PC-9 (cell line): ENCODE data around the gene ARHGAP24. TPM values are rescaled to one million over a fixed set of nuclear protein-coding genes. Genes with fewer than 3 reads are reported as not detected.

Source experiments
- BruUV-seq: library from RNA; stranded (reverse); fragments of 400-500 nt; replicated peaks from 2 replicates; lab custom pipeline; 2021; lab: Mats Ljungman, UMichigan
- CTCF ChIA-PET: fragments of 300-600 bp; sonication (Branson Sonifier 250); formaldehyde crosslinking; loops from one replicate; lab custom pipeline; 2022; ENCODE audit warnings: antibody characterized with exemption; lab: Charles Lee
- POLR2A ChIA-PET: fragments of 300-600 bp; sonication (Branson Sonifier 250); formaldehyde crosslinking; loops from one replicate; lab custom pipeline; 2022; ENCODE audit warnings: antibody characterized with exemption; ENCODE audit not compliant: unreplicated experiment; lab: Charles Lee
- DNase-seq, 2 experiments: peaks; one replicate each; pipeline versions ENCODE4 v3.0.0 to v3.0.0-alpha.2; 2015 to 2022; ENCODE audit warnings: mixed read lengths in 1 of 2
- H2AFZ ChIP-seq: fragments of 200-600 bp; sonication (generic); 2 replicates; pipeline ENCODE4 v1.8.1; 2017; ENCODE audit warnings: antibody characterized with exemption
- H3F3A ChIP-seq: fragments of 200-600 bp; sonication (generic); 2 replicates; pipeline ENCODE4 v1.8.1; 2017; ENCODE audit warnings: antibody characterized with exemption, mild to moderate bottlenecking, low read depth; ENCODE audit not compliant: insufficient read depth
- H3K27ac ChIP-seq: fragments of 200-600 bp; sonication (generic); 2 replicates; pipeline ENCODE4 v1.6.1; 2016; ENCODE audit warnings: mixed run types
- H3K27me3 ChIP-seq: fragments of 200-600 bp; sonication (generic); 2 replicates; pipeline ENCODE4 v1.6.1; 2016; ENCODE audit warnings: low read depth, mixed run types; ENCODE audit not compliant: insufficient read depth
- H3K36me3 ChIP-seq: fragments of 200-600 bp; sonication (generic); 2 replicates; pipeline ENCODE4 v1.6.1; 2016; ENCODE audit warnings: low read depth, mixed run types
- H3K4me1 ChIP-seq: fragments of 200-600 bp; sonication (generic); replicated peaks from 2 replicates; pipeline ENCODE4 v1.6.1; 2016; ENCODE audit warnings: mixed run types; ENCODE audit not compliant: insufficient read depth
- H3K4me2 ChIP-seq: fragments of 200-600 bp; sonication (generic); 2 replicates; pipeline ENCODE4 v1.6.1; 2017; ENCODE audit warnings: mixed run types
- H3K4me3 ChIP-seq: fragments of 200-600 bp; sonication (generic); 2 replicates; pipeline ENCODE4 v1.6.1; 2016; ENCODE audit warnings: mixed run types
- H3K79me2 ChIP-seq: fragments of 200-600 bp; sonication (generic); 2 replicates; pipeline ENCODE4 v1.6.1; 2017; ENCODE audit warnings: low read depth, mixed run types
- H3K9me2 ChIP-seq: fragments of 200-600 bp; sonication (generic); 2 replicates; pipeline ENCODE4 v1.8.1; 2017; ENCODE audit warnings: mild to moderate bottlenecking; ENCODE audit not compliant: insufficient read depth
- H3K9me3 ChIP-seq: fragments of 200-600 bp; sonication (generic); 2 replicates; pipeline ENCODE4 v1.8.1; 2016; ENCODE audit warnings: low read depth; ENCODE audit not compliant: insufficient read depth
- H4K20me1 ChIP-seq: fragments of 200-600 bp; sonication (generic); 2 replicates; pipeline ENCODE4 v1.8.1; 2017; ENCODE audit not compliant: insufficient read depth
- EZH2 ChIP-seq: fragments of 200-600 bp; sonication (generic); IDR thresholded peaks from 2 replicates; pipeline ENCODE4 v1.8.0; 2017; ENCODE audit warnings: antibody characterized with exemption, low read depth
- intact Hi-C: fragments of 100-400 bp; cut with micrococcal nuclease; formaldehyde crosslinking; loops from one replicate; pipeline ENCODE4 v1.10.0; 2022; ENCODE audit not compliant: unreplicated experiment
- total RNA-seq: library from RNA; stranded (reverse); gene quantifications from 2 replicates; pipeline ENCODE4 v1.2.3, GENCODE V29; 2021
- TF ChIP-seq, protein P1 (sequence below): fragments of 200-600 bp; sonication (generic); conservative IDR thresholded peaks from 2 replicates; pipeline ENCODE4 v1.6.1; 2017; ENCODE audit warnings: mixed run types, antibody characterized with exemption, mild to moderate bottlenecking, moderate library complexity

Gene ARHGAP24
- total RNA-seq, 1 experiment from 2014 or later: 2.2 TPM

DNA sequence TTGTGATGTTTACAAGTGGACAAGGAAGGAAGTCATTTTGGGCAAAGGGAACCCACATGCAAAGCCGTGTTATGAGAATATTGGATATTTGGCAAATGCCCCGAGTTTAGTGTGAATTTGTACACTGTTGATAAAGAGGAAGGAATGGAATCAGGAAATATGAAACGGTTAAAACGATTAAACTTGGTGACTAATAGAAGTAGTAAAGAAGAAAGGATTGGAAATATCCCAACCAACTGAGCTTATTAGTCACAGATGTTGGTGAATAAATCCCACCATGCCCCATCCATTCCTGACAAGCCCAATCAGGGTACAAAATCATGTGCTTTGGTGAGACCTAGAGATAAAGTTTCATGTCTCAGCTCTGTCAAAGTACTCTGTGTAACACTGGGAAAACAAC is 22.0 kb downstream of the ARHGAP24 start:
- POLR2A ChIA-PET: interaction anchor here (0.6 to 0.7 kb wide), 2 partner anchors 29 to 1592 kb away, joined by 3 read pairs; no protein-coding TSS in a partner anchor
- no peaks in the 10 kb centered on the region for H3K36me3 ChIP-seq
- CTCF ChIA-PET: interaction anchor here (1.0 kb wide), 1 partner anchor 22 kb away, joined by 3 read pairs; the partner anchor contains the start of gene ARHGAP24
- H3K9me2 ChIP-seq: no peaks in the 10 kb centered on the region
- H4K20me1 ChIP-seq: no peaks in the 10 kb centered on the region
- no TSS peak for BruUV-seq
- H3K27ac ChIP-seq: peak overlapping the region; percentile 91
- H3K4me1 ChIP-seq: peaks cover 44% of the 10 kb centered on the region
- no peak for TF ChIP-seq EZH2
- TF ChIP-seq, protein P1, sequence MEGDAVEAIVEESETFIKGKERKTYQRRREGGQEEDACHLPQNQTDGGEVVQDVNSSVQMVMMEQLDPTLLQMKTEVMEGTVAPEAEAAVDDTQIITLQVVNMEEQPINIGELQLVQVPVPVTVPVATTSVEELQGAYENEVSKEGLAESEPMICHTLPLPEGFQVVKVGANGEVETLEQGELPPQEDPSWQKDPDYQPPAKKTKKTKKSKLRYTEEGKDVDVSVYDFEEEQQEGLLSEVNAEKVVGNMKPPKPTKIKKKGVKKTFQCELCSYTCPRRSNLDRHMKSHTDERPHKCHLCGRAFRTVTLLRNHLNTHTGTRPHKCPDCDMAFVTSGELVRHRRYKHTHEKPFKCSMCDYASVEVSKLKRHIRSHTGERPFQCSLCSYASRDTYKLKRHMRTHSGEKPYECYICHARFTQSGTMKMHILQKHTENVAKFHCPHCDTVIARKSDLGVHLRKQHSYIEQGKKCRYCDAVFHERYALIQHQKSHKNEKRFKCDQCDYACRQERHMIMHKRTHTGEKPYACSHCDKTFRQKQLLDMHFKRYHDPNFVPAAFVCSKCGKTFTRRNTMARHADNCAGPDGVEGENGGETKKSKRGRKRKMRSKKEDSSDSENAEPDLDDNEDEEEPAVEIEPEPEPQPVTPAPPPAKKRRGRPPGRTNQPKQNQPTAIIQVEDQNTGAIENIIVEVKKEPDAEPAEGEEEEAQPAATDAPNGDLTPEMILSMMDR: no peak
- no peaks in the 10 kb centered on the region for H3K9me3 ChIP-seq
- H3F3A ChIP-seq: peaks cover 28% of the 10 kb centered on the region
- no peaks in the 10 kb centered on the region for H3K79me2 ChIP-seq
- no peak overlapping the region; the same call in 1 of the 2 replicates for H3K4me3 ChIP-seq
- no peaks in the 10 kb centered on the region for H3K27me3 ChIP-seq
- intact Hi-C loops: no loop called here
- DNase-seq: peak in 1 of 2 experiments; percentile 46
- H3K4me2 ChIP-seq: peak overlapping the region; percentile 73
- no peak overlapping the region for H2AFZ ChIP-seq

DNA sequence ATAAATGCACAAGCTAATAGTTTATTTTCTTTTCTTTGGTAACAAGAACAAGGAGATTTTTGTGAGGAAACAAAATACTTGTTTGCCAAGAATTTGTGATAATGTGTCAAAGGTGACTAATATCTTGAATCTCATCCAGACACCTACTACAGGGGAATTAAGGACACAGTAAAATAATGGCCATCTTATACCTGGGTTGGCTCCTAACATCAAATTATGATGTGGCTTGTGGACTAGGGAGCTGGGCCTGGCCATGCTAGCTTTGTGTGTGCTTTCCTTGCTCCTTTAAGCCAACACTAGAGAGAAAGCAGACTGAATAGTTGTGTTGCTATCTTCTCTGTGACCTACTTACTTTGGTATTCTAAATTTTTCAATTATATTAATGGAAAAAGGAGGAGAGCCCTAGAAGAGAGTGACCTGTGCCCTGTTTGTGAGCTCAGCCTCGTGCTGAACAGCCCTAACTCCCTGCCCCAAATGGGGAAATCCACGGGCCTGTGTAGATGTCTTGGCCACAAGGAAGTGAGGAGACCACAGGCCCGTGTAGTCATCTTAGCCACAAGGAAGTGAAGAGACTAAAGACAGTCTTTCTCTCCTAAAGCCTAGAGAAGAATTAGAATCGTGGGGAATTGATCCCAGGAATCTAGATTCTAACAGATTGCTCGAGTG is 23.3 kb downstream of the ARHGAP24 start:
- Histone ChIP-seq H3K4me3 (peak overlapping the region; percentile 31; the same call in 1 of the 2 replicates), H3F3A (peaks cover 28% of the 10 kb centered on the region), H3K4me2 (peak overlapping the region; percentile 73), H3K9me2 (no peaks in the 10 kb centered on the region), H3K27ac (peak overlapping the region; percentile 91), H4K20me1 (no peaks in the 10 kb centered on the region), H3K27me3 (no peaks in the 10 kb centered on the region), H3K9me3 (no peaks in the 10 kb centered on the region), H3K4me1 (peaks cover 44% of the 10 kb centered on the region), H2AFZ (peak overlapping the region; percentile 68), H3K79me2 (no peaks in the 10 kb centered on the region), H3K36me3 (no peaks in the 10 kb centered on the region)
- ChIA-PET POLR2A (interaction anchor here (1.2 kb wide), 1 partner anchor 23 kb away, joined by 5 read pairs; the partner anchor contains the start of gene ARHGAP24), CTCF (interaction anchor here (0.5 kb wide), 1 partner anchor 12 kb away, joined by 3 read pairs; no protein-coding TSS in a partner anchor)
- BruUV-seq: no TSS peak
- intact Hi-C loops: loop anchor here (2.0 kb wide), 1 partner anchor 23 kb away; the partner anchor contains the start of gene ARHGAP24
- DNase-seq: peak; percentile 40 to 82
- TF ChIP-seq, protein P1: no peak
- no peak for TF ChIP-seq EZH2

DNA sequence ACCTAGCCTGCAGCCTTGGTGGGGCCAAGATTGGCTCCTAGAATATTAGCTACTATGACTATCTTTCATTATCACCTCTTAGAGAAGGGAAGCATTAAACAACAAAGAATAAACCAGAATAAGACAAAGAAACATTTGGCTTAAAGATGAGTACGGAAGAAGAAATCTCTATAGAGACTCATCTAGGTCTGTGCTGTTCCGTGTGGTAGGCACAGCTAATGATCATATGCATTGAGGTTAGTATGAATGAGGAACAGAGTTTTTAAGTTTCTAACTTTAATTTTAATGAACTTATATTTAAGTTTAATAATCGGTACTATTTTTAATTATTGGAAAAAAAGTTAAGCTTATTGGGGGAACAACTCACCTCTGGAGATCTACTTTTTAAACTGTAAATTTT is 24.6 kb downstream of the ARHGAP24 start:
- POLR2A ChIA-PET: interaction anchor here (0.5 kb wide), 1 partner anchor 39 kb away, joined by 6 read pairs; no protein-coding TSS in a partner anchor
- TF ChIP-seq, protein P1: no peak
- TF ChIP-seq EZH2: no peak
- no TSS peak for BruUV-seq
- Histone ChIP-seq H3K4me3 (no peak overlapping the region), H3K4me1 (peaks cover 44% of the 10 kb centered on the region), H3K27ac (peak overlapping the region; percentile 91; the same call in 1 of the 2 replicates), H2AFZ (no peak overlapping the region; the same call in 1 of the 2 replicates), H3K27me3 (no peaks in the 10 kb centered on the region), H3K9me3 (no peaks in the 10 kb centered on the region), H3K4me2 (no peak overlapping the region), H4K20me1 (no peaks in the 10 kb centered on the region), H3K36me3 (no peaks in the 10 kb centered on the region), H3F3A (peaks cover 28% of the 10 kb centered on the region), H3K79me2 (no peaks in the 10 kb centered on the region), H3K9me2 (no peaks in the 10 kb centered on the region)
- no peak for DNase-seq
- CTCF ChIA-PET: no interaction called here
- intact Hi-C loops: loop anchor here (2.0 kb wide), 1 partner anchor 25 kb away; the partner anchor contains the start of gene ARHGAP24
